Measurements from ENCODE around the gene C5orf15. TPM values are rescaled to one million over a fixed set of nuclear protein-coding genes. Genes with fewer than 3 reads are reported as not detected.
"Not testable (repeated sequence)": the region's sequence is repeated elsewhere in the genome, so short reads cannot be mapped to it uniquely, and the experiment has no call there.

C5orf15 gene
- total RNA-seq, 2 donors from 2014 or later = 29.3 to 30.6 TPM

- no peak for DNase-seq
- intact Hi-C loops (cut with DNase I, micrococcal nuclease) = no loop called here
- ATAC-seq = no peak
Measured at GRCh38 chr5:133943475-133943817, 25.0 kb downstream of the C5orf15 start.

- ATAC-seq = peak; percentile 65
- DNase-seq = no peak
- intact Hi-C loops (cut with DNase I, micrococcal nuclease) = no loop called here
Measured at GRCh38 chr5:133942614-133943474, 25.6 kb downstream of the C5orf15 start.

- no peak for ATAC-seq
- no peak for DNase-seq
- intact Hi-C loops (cut with DNase I, micrococcal nuclease) = no loop called here
Measured at GRCh38 chr5:133941456-133942196, 26.8 kb downstream of the C5orf15 start.

- intact Hi-C loops (cut with DNase I, micrococcal nuclease) = no loop called here
- ATAC-seq (no peak), DNase-seq (no peak)
Measured at GRCh38 chr5:133939668-133940067, 28.8 kb downstream of the C5orf15 start.

- DNase-seq = no peak
- intact Hi-C loops (cut with DNase I, micrococcal nuclease) = no loop called here
- ATAC-seq = no peak
Measured at GRCh38 chr5:133938929-133939328, 29.5 kb downstream of the C5orf15 start.

GRCh38 chr5:133938039-133938821 lies 30.2 kb downstream of the C5orf15 start:
- ATAC-seq (no peak), DNase-seq (no peak)
- intact Hi-C loops (cut with DNase I, micrococcal nuclease) = no loop called here

GRCh38 chr5:133937628-133938027 lies 30.8 kb downstream of the C5orf15 start:
- ATAC-seq; DNase-seq; intact Hi-C loops (cut with DNase I, micrococcal nuclease): not testable (repeated sequence)

- intact Hi-C loops (cut with DNase I, micrococcal nuclease) = no loop called here
- DNase-seq = no peak
- no peak for ATAC-seq
Measured at GRCh38 chr5:133936651-133937015, 31.8 kb downstream of the C5orf15 start.

- intact Hi-C loops (cut with DNase I, micrococcal nuclease); ATAC-seq: not testable (repeated sequence)
Measured at GRCh38 chr5:133935991-133936650, 32.3 kb downstream of the C5orf15 start.

GRCh38 chr5:133935667-133935940 lies 32.8 kb downstream of the C5orf15 start:
- intact Hi-C loops (cut with DNase I, micrococcal nuclease) = no loop called here
- DNase-seq = no peak
- ATAC-seq = no peak

More at GRCh38 chr5:133935991-133936650, 32.3 kb downstream of the C5orf15 start:
- not testable (repeated sequence) for DNase-seq

GRCh38 chr5:133934822-133935666 lies 33.4 kb downstream of the C5orf15 start:
- ATAC-seq = no peak

GRCh38 chr5:133934311-133934710 lies 34.1 kb downstream of the C5orf15 start:
- ATAC-seq (no peak), DNase-seq (no peak)
- intact Hi-C loops (cut with DNase I, micrococcal nuclease) = no loop called here

More at GRCh38 chr5:133934822-133935666, 33.4 kb downstream of the C5orf15 start:
- no peak for DNase-seq
- intact Hi-C loops (cut with DNase I, micrococcal nuclease) = no loop called here

GRCh38 chr5:133933670-133934295 lies 34.6 kb downstream of the C5orf15 start:
- ATAC-seq = no peak
- intact Hi-C loops (cut with DNase I, micrococcal nuclease) = no loop called here
- DNase-seq = no peak

- ATAC-seq (no peak), DNase-seq (no peak)
- intact Hi-C loops (cut with DNase I, micrococcal nuclease) = no loop called here
Measured at GRCh38 chr5:133933169-133933509, 35.3 kb downstream of the C5orf15 start.

GRCh38 chr5:133932441-133933168 lies 35.8 kb downstream of the C5orf15 start:
- intact Hi-C loops (cut with DNase I, micrococcal nuclease) = no loop called here
- ATAC-seq (no peak), DNase-seq (peak in 1 of 2 donors; percentile 18)

- no peak for ATAC-seq
- no peak for DNase-seq
- intact Hi-C loops (cut with DNase I, micrococcal nuclease) = no loop called here
Measured at GRCh38 chr5:133931546-133931945, 36.9 kb downstream of the C5orf15 start.

- DNase-seq (no peak), ATAC-seq (no peak)
- intact Hi-C loops (cut with DNase I, micrococcal nuclease) = no loop called here
Measured at GRCh38 chr5:133930813-133931090, 37.7 kb downstream of the C5orf15 start.
